ENCODE data around the gene MYO5B.

The MYO5B gene

DNA sequence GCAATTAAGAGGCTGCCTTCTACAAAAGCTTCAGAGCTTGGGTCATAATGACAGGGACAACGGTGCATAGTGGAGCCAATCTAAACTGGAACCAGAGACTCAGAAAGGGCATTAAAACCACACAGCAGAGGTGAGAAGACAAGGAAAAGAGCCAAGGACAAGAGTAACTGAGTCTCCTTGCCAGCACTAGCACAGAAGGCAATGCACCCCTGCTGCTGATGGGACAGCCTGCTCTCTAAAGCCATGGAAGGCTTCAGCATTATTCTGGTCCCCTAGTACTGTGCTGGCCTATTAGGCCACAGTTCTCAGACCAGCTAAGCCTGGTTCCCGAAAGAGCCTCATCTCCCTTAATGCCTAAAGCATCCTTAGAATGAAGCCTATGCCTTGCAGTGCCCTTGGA, 15.5 kb downstream of the MYO5B start:
- TF ChIP-seq, protein P1, sequence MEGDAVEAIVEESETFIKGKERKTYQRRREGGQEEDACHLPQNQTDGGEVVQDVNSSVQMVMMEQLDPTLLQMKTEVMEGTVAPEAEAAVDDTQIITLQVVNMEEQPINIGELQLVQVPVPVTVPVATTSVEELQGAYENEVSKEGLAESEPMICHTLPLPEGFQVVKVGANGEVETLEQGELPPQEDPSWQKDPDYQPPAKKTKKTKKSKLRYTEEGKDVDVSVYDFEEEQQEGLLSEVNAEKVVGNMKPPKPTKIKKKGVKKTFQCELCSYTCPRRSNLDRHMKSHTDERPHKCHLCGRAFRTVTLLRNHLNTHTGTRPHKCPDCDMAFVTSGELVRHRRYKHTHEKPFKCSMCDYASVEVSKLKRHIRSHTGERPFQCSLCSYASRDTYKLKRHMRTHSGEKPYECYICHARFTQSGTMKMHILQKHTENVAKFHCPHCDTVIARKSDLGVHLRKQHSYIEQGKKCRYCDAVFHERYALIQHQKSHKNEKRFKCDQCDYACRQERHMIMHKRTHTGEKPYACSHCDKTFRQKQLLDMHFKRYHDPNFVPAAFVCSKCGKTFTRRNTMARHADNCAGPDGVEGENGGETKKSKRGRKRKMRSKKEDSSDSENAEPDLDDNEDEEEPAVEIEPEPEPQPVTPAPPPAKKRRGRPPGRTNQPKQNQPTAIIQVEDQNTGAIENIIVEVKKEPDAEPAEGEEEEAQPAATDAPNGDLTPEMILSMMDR (IDR thresholded peaks at IDR 0.05; ENCODE audit: control insufficient read depth, extremely low read depth, insufficient read depth) = no peak
- H3K4me3 ChIP-seq (ENCODE audit: low read depth, low read length) = no peak overlapping the region
- DNase-seq (ENCODE audit: low read depth) = no peak

- no peak for DNase-seq (ENCODE audit: low read depth)
- TF ChIP-seq, protein P1 (IDR thresholded peaks at IDR 0.05; ENCODE audit: control insufficient read depth, extremely low read depth, insufficient read depth) = no peak
- no peak overlapping the region for H3K4me3 ChIP-seq (ENCODE audit: low read depth, low read length)
Observed at GRCh38 chr18:50177294-50177992, 17.5 kb downstream of the MYO5B start.

DNA sequence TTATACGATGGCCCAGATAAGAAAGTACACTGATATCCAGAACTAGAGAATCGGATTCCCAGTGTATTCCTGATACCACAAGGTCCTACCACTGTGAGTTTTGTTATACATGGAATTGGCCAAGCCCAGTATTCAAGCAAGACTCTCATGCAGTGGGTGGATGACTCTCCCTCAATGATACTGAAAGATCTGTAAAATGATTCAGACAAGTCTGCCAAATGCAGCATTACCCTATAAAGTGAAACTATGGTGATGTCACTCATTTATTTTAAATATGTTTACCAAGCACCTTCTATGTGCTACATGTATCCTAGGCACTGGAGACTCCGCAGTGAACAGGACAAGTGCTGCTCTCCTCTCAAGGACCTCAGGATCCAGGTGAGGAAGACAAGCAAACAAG, 22.6 kb downstream of the MYO5B start:
- no peak overlapping the region for H3K4me3 ChIP-seq (ENCODE audit: low read depth, low read length)
- TF ChIP-seq, protein P1 (IDR thresholded peaks at IDR 0.05; ENCODE audit: control insufficient read depth, extremely low read depth, insufficient read depth) = no peak
- DNase-seq (ENCODE audit: low read depth) = no peak

GRCh38 chr18:50171406-50171805, 23.5 kb downstream of the MYO5B start:
- TF ChIP-seq, protein P1 (IDR thresholded peaks at IDR 0.05; ENCODE audit: control insufficient read depth, extremely low read depth, insufficient read depth) = no peak

GRCh38 chr18:50170004-50170403, 24.9 kb downstream of the MYO5B start:
- no peak for DNase-seq (ENCODE audit: low read depth)
- no peak overlapping the region for H3K4me3 ChIP-seq (ENCODE audit: low read depth, low read length)
- TF ChIP-seq, protein P1 (IDR thresholded peaks at IDR 0.05; ENCODE audit: control insufficient read depth, extremely low read depth, insufficient read depth) = no peak

More at GRCh38 chr18:50171406-50171805, 23.5 kb downstream of the MYO5B start:
- no peak for DNase-seq (ENCODE audit: low read depth)
- no peak overlapping the region for H3K4me3 ChIP-seq (ENCODE audit: low read depth, low read length)

DNA sequence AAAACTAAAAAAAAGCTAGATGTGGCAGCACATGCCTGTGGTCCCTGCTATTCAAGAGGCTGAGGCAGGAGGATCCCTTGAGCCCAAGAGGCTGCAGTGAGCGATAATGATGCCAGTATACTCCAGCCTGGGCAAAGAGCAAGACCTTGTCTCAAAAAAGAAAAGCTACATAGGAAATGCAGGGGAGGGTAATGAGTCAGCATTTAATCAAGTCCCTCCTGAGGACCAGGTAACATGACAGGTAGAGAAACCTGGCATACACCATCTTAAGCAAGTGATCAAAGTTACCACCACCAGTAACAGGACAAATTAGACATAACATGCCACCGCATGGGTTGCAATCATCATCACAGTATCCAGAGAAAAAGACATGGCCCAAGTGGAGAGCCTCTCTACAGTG, 25.8 kb downstream of the MYO5B start:
- TF ChIP-seq, protein P1 (IDR thresholded peaks at IDR 0.05; ENCODE audit: control insufficient read depth, extremely low read depth, insufficient read depth) = no peak

DNA sequence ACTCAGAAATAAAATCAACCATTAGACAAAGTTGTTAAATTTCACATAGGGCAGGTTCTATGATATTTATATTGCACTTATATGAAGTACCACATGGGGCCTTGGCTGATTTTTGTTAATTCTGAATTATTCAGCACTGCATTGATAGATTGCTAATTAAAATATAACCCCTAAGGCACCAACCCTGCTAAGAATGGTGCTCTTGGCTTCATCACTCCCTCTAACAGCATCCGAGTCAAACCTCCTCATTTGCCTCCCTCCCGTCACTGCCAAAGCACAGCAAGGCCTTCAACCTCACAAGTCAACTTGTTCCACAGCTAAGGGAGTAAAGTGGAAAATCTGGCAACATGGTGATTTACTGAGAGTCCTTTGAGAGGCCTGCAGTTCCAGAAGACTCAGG, 27.0 kb downstream of the MYO5B start:
- DNase-seq (ENCODE audit: low read depth) = no peak

More for the DNA sequence above, 25.8 kb downstream of the MYO5B start:
- no peak for DNase-seq (ENCODE audit: low read depth)
- H3K4me3 ChIP-seq (ENCODE audit: low read depth, low read length) = no peak overlapping the region

More for the DNA sequence above, 27.0 kb downstream of the MYO5B start:
- no peak overlapping the region for H3K4me3 ChIP-seq (ENCODE audit: low read depth, low read length)
- TF ChIP-seq, protein P1 (IDR thresholded peaks at IDR 0.05; ENCODE audit: control insufficient read depth, extremely low read depth, insufficient read depth) = no peak
